Keratinocyte (primary cell): Measurements from ENCODE around the gene DAPP1. TPM values are rescaled to one million over a fixed set of nuclear protein-coding genes. Genes with fewer than 3 reads are reported as not detected.
A peak's percentile ranks its signal among the peaks of the same experiment; 100 is the strongest.

Source experiments
- DNase-seq: peaks from one replicate; pipeline ENCODE4 v3.0.0-alpha.2; 2011; ENCODE audit warnings: low read depth, missing footprints, low spot score
- FAIRE-seq: peaks from 2 replicates; lab custom pipeline; 2011; peaks lifted over from hg19 to GRCh38; lab: Jason Lieb, UNC
- H2AFZ ChIP-seq: 2 replicates; pipeline ENCODE4 v1.6.0; 2012; ENCODE audit warnings: low read length, control low read depth, inconsistent platforms; ENCODE audit not compliant: control insufficient read depth
- H3K27ac ChIP-seq: 2 replicates; pipeline ENCODE4 v1.5.1; 2011; ENCODE audit warnings: low read length; ENCODE audit not compliant: control insufficient read depth, insufficient read depth
- H3K27me3 ChIP-seq: 3 replicates; pipeline ENCODE4 v1.6.0; 2011; ENCODE audit warnings: low read length; ENCODE audit not compliant: control insufficient read depth, insufficient read depth; ENCODE audit errors: extremely low read depth
- H3K36me3 ChIP-seq, 2 experiments: 2 replicates in 1 of 2; 3 replicates in 1 of 2; pipeline ENCODE4 v1.5.1; 2011; ENCODE audit warnings: low read length in 2 of 2, mild to moderate bottlenecking in 1 of 2; ENCODE audit not compliant: control insufficient read depth in 2 of 2, insufficient read depth in 2 of 2; ENCODE audit errors: extremely low read depth in 1 of 2
- H3K4me1 ChIP-seq: 3 replicates; pipeline ENCODE4 v1.5.1; 2011; ENCODE audit warnings: low read length; ENCODE audit not compliant: control insufficient read depth, insufficient read depth; ENCODE audit errors: extremely low read depth
- H3K4me2 ChIP-seq: 3 replicates; pipeline ENCODE4 v1.6.0; 2011; ENCODE audit warnings: low read depth, low read length; ENCODE audit not compliant: control insufficient read depth, insufficient read depth; ENCODE audit errors: extremely low read depth
- H3K4me3 ChIP-seq, 3 experiments: fragments of 200-600 bp in 1 of 3; sonication (generic) in 1 of 3; 2 replicates in 2 of 3; 3 replicates in 1 of 3; pipeline ENCODE4 v1.5.1; 2011 to 2016; ENCODE audit warnings: low read length in 3 of 3, mild to moderate bottlenecking in 3 of 3, control low read depth in 2 of 3, inconsistent platforms in 1 of 3, low read depth in 1 of 3, mixed read lengths in 1 of 3, mixed run types in 1 of 3, moderate library complexity in 1 of 3; ENCODE audit not compliant: control insufficient read depth in 2 of 3, insufficient read depth in 2 of 3; ENCODE audit errors: extremely low read depth in 1 of 3
- H3K79me2 ChIP-seq: 2 replicates; pipeline ENCODE4 v1.6.0; 2012; ENCODE audit warnings: low read length; ENCODE audit not compliant: control insufficient read depth, insufficient read depth
- H3K9ac ChIP-seq: 3 replicates; pipeline ENCODE4 v1.6.0; 2011; ENCODE audit warnings: low read length; ENCODE audit not compliant: control insufficient read depth, insufficient read depth; ENCODE audit errors: extremely low read depth
- H3K9me1 ChIP-seq: 3 replicates; pipeline ENCODE4 v1.6.0; 2011; ENCODE audit warnings: low read length; ENCODE audit not compliant: control insufficient read depth, insufficient read depth; ENCODE audit errors: extremely low read depth
- H3K9me3 ChIP-seq: 2 replicates; pipeline ENCODE4 v1.5.1; 2012; ENCODE audit warnings: low read depth, low read length; ENCODE audit not compliant: control insufficient read depth
- H4K20me1 ChIP-seq: 3 replicates; pipeline ENCODE4 v1.6.0; 2011; ENCODE audit warnings: low read length; ENCODE audit not compliant: control insufficient read depth, insufficient read depth; ENCODE audit errors: extremely low read depth
- CTCF ChIP-seq, 3 experiments: IDR thresholded peaks in 1 of 3; conservative IDR thresholded peaks in 1 of 3; optimal IDR thresholded peaks in 1 of 3; 2 replicates in 2 of 3; 3 replicates in 1 of 3; pipeline versions ENCODE3 to v1.5.1; 2011; ENCODE audit warnings: low read length in 3 of 3, mild to moderate bottlenecking in 3 of 3, moderate library complexity in 2 of 3, control low read depth in 1 of 3, inconsistent platforms in 1 of 3; ENCODE audit not compliant: insufficient read depth in 2 of 3; ENCODE audit errors: extremely low read depth in 1 of 3
- EZH2 ChIP-seq: IDR thresholded peaks from one replicate; pipeline ENCODE4 v1.6.1; 2012; ENCODE audit warnings: inconsistent platforms, mild to moderate bottlenecking, low read length, moderate library complexity
- dilution Hi-C: fragments of 300-500 bp; cut with MboI; formaldehyde crosslinking; loops from one replicate; pipeline ENCODE4 v1.7.0; 2020; ENCODE audit warnings: low sequenced_read_pairs; ENCODE audit not compliant: extremely low pct_ligation_motif_present
- polyA plus RNA-seq, 5 experiments: library from polyadenylated mRNA; depleted of rRNA in 3 of 5; stranded (reverse) in 3 of 5; stranded (forward) in 1 of 5; unstranded in 1 of 5; fragments of >200 nt; gene quantifications; 1 replicate in 1 of 5; 2 replicates in 3 of 5; 3 replicates in 1 of 5; pipeline versions ENCODE4 v1.2.1 to v1.2.3, GENCODE V29; 2011 to 2012; ENCODE audit warnings: missing spikeins in 2 of 5, low read depth in 1 of 5, low replicate concordance in 1 of 5

Gene DAPP1
- polyA plus RNA-seq, 1 donor (not counting 4 experiments of a cell fraction or from before 2014, with no cell fraction given): 80.3 TPM

GRCh38 chr4:99790796-99791617 is 25.6 kb upstream of the DAPP1 start:
- peak overlapping the region in 2 of 3 experiments; percentile 47 to 50 for H3K4me3 ChIP-seq
- no peaks in the 10 kb centered on the region for H3K27me3 ChIP-seq
- no peak overlapping the region for H3K9ac ChIP-seq
- peak overlapping the region; percentile 87 for H3K4me2 ChIP-seq
- H3K9me3 ChIP-seq: no peaks in the 10 kb centered on the region
- no peak overlapping the region for H2AFZ ChIP-seq
- no peaks in the 10 kb centered on the region for H4K20me1 ChIP-seq
- TF ChIP-seq CTCF (optimal IDR thresholded peaks at IDR 0.05 in 1 of 3, IDR thresholded peaks at IDR 0.05 in 1 of 3, conservative IDR thresholded peaks at IDR 0.05 in 1 of 3; ENCODE audit: extremely low read depth in 1 of 3, insufficient read depth in 2 of 3, low read length in 3 of 3): no peak
- TF ChIP-seq EZH2: no peak
- dilution Hi-C loops: no loop called here
- DNase-seq (no peak), FAIRE-seq (peak; percentile 89)
- peaks cover 18% of the 10 kb centered on the region for H3K4me1 ChIP-seq
- no peaks in the 10 kb centered on the region for H3K36me3 ChIP-seq
- no peaks in the 10 kb centered on the region for H3K9me1 ChIP-seq
- no peaks in the 10 kb centered on the region for H3K79me2 ChIP-seq
- no peak overlapping the region for H3K27ac ChIP-seq

GRCh38 chr4:99800332-99801004 is 16.2 kb upstream of the DAPP1 start:
- no peak overlapping the region for H3K4me2 ChIP-seq
- H3K9ac ChIP-seq: no peak overlapping the region
- DNase-seq: no peak
- no peaks in the 10 kb centered on the region for H3K27me3 ChIP-seq
- TF ChIP-seq EZH2 (no peak), CTCF (optimal IDR thresholded peaks at IDR 0.05 in 1 of 3, IDR thresholded peaks at IDR 0.05 in 1 of 3, conservative IDR thresholded peaks at IDR 0.05 in 1 of 3; ENCODE audit: extremely low read depth in 1 of 3, insufficient read depth in 2 of 3, low read length in 3 of 3) (no peak)
- no peaks in the 10 kb centered on the region for H4K20me1 ChIP-seq
- H2AFZ ChIP-seq: no peak overlapping the region
- FAIRE-seq: no peak
- dilution Hi-C loops: no loop called here
- H3K4me3 ChIP-seq: no peak overlapping the region
- no peak overlapping the region for H3K27ac ChIP-seq
- no peaks in the 10 kb centered on the region for H3K9me1 ChIP-seq
- H3K36me3 ChIP-seq: no peaks in the 10 kb centered on the region
- no peaks in the 10 kb centered on the region for H3K4me1 ChIP-seq
- no peaks in the 10 kb centered on the region for H3K9me3 ChIP-seq
- no peaks in the 10 kb centered on the region for H3K79me2 ChIP-seq
